ENCODE results near the gene SGK1.
"Not testable (repeated sequence)": the region's sequence is repeated elsewhere in the genome, so short reads cannot be mapped to it uniquely, and the experiment has no call there.

SGK1 gene

DNA sequence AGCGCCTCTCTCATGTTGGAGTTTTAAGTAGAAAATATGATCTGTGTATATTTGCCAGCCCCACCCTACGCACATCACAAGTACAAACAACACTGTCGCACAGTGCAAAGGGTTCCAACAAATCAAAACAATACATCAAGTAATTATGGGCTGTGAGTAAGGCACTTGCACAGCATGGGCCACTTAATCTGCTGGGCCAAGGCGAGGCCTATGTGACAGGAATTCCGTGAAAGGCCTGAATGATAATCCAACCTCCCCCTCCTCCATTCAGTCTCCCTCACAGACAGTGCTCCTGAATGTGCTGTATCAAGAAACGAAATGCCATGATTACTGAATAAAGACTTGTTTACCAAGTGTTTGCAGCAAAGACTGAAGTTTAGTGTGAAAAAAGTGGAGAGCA, 135.4 kb downstream of the SGK1 start:
- no peaks in the 10 kb centered on the region for H3K79me2 ChIP-seq (ENCODE audit: low read length)
- H3K36me3 ChIP-seq (replicated peaks; ENCODE audit: low read depth, low read length) = no peaks in the 10 kb centered on the region
- H3K9ac ChIP-seq (ENCODE audit: low read length) = no peak overlapping the region
- H2AFZ ChIP-seq (ENCODE audit: low read depth, low read length) = no peak overlapping the region
- no peaks in the 10 kb centered on the region for H3K9me3 ChIP-seq (ENCODE audit: insufficient read depth, low read length)
- no peak overlapping the region for H3K27ac ChIP-seq (ENCODE audit: low read length)
- no peak overlapping the region for H3K4me2 ChIP-seq (ENCODE audit: low read length)
- H3K4me3 ChIP-seq (ENCODE audit: low read length) = no peak overlapping the region
- H3K4me1 ChIP-seq (ENCODE audit: low read length) = peaks cover 12% of the 10 kb centered on the region
- TF ChIP-seq EZH2phosphoT487 (IDR thresholded peaks at IDR 0.05; ENCODE audit: low read depth) = no peak
- TF ChIP-seq, protein P1, sequence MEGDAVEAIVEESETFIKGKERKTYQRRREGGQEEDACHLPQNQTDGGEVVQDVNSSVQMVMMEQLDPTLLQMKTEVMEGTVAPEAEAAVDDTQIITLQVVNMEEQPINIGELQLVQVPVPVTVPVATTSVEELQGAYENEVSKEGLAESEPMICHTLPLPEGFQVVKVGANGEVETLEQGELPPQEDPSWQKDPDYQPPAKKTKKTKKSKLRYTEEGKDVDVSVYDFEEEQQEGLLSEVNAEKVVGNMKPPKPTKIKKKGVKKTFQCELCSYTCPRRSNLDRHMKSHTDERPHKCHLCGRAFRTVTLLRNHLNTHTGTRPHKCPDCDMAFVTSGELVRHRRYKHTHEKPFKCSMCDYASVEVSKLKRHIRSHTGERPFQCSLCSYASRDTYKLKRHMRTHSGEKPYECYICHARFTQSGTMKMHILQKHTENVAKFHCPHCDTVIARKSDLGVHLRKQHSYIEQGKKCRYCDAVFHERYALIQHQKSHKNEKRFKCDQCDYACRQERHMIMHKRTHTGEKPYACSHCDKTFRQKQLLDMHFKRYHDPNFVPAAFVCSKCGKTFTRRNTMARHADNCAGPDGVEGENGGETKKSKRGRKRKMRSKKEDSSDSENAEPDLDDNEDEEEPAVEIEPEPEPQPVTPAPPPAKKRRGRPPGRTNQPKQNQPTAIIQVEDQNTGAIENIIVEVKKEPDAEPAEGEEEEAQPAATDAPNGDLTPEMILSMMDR (IDR thresholded peaks at IDR 0.05; ENCODE audit: low read depth, low read length) = no peak
- no peaks in the 10 kb centered on the region for H4K20me1 ChIP-seq (ENCODE audit: insufficient read depth, low read length)
- no peaks in the 10 kb centered on the region for H3K27me3 ChIP-seq (ENCODE audit: low read depth, low read length)

DNA sequence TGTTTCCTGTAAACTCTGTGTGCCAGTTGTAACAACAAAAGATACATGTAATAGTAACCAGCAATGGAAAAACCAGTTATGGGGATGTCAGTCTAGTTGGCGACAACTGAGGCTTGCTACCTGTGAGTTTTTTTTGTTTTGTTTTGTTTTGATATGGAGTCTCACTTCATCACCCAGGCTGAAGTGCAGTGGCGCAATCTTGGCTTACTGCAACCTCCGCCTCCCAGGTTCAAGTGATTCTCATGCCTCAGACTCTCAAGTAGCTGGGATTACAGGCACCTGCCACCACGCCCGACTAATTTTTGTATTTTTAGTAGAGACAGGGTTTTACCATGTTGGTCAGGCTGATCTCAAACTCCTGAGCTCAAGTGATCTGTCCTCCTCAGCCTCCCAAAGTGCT, 136.2 kb downstream of the SGK1 start:
- H2AFZ ChIP-seq (ENCODE audit: low read depth, low read length); H3K9me3 ChIP-seq (ENCODE audit: insufficient read depth, low read length); H3K36me3 ChIP-seq (replicated peaks; ENCODE audit: low read depth, low read length); H3K79me2 ChIP-seq (ENCODE audit: low read length); H3K4me3 ChIP-seq (ENCODE audit: low read length); H4K20me1 ChIP-seq (ENCODE audit: insufficient read depth, low read length); H3K9ac ChIP-seq (ENCODE audit: low read length); H3K27ac ChIP-seq (ENCODE audit: low read length); H3K4me2 ChIP-seq (ENCODE audit: low read length); H3K27me3 ChIP-seq (ENCODE audit: low read depth, low read length): not testable (repeated sequence)
- peaks cover 18% of the 10 kb centered on the region for H3K4me1 ChIP-seq (ENCODE audit: low read length)

DNA sequence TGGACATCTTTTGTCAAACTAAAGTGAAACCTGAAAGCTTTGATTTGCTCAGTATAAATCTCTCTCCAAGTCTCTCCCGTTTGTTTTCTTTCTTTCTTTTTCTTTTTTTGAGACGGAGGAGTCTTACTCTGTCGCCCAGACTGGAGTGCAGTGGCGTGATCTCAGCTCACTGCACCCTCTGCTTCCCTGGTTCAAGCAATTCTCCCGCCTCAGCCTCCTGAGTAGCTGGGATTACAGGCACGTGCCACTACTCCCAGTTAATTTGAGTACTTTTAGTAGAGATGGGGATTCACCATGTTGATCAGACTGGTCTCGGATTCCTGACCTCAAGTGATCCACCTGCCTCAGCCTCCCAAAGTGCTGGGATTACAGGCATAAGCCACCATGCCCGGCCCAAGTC, 136.7 kb downstream of the SGK1 start:
- not testable (repeated sequence) for H3K9ac ChIP-seq (ENCODE audit: low read length); H3K27me3 ChIP-seq (ENCODE audit: low read depth, low read length); H3K9me3 ChIP-seq (ENCODE audit: insufficient read depth, low read length); H3K4me2 ChIP-seq (ENCODE audit: low read length); H3K79me2 ChIP-seq (ENCODE audit: low read length); H2AFZ ChIP-seq (ENCODE audit: low read depth, low read length); H4K20me1 ChIP-seq (ENCODE audit: insufficient read depth, low read length); H3K27ac ChIP-seq (ENCODE audit: low read length); H3K36me3 ChIP-seq (replicated peaks; ENCODE audit: low read depth, low read length); H3K4me3 ChIP-seq (ENCODE audit: low read length)
- H3K4me1 ChIP-seq (ENCODE audit: low read length) = peaks cover 23% of the 10 kb centered on the region

DNA sequence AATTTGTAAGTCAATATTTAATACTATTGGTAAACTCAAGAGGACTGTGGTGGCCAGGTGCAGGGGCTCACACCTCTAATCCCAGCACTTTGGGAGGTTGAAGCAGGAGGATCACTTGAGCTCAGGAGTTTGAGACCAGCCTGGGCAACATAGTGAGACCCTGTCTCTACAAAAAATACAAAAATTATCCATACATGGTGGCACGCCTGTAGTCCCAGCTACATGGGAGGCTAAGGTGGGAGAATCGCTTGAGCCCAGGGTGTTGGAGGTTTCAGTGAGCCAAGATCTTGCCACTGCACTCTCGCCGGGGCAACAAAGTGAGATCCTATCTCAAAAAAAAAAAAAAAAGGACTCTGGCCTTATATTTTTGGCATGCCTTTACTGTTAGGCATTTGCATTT, 137.4 kb downstream of the SGK1 start:
- not testable (repeated sequence) for H3K9me3 ChIP-seq (ENCODE audit: insufficient read depth, low read length); H3K4me3 ChIP-seq (ENCODE audit: low read length); H4K20me1 ChIP-seq (ENCODE audit: insufficient read depth, low read length); H2AFZ ChIP-seq (ENCODE audit: low read depth, low read length); H3K79me2 ChIP-seq (ENCODE audit: low read length); H3K27ac ChIP-seq (ENCODE audit: low read length); H3K4me2 ChIP-seq (ENCODE audit: low read length); H3K27me3 ChIP-seq (ENCODE audit: low read depth, low read length); H3K9ac ChIP-seq (ENCODE audit: low read length); H3K36me3 ChIP-seq (replicated peaks; ENCODE audit: low read depth, low read length)
- peaks cover 28% of the 10 kb centered on the region for H3K4me1 ChIP-seq (ENCODE audit: low read length)

DNA sequence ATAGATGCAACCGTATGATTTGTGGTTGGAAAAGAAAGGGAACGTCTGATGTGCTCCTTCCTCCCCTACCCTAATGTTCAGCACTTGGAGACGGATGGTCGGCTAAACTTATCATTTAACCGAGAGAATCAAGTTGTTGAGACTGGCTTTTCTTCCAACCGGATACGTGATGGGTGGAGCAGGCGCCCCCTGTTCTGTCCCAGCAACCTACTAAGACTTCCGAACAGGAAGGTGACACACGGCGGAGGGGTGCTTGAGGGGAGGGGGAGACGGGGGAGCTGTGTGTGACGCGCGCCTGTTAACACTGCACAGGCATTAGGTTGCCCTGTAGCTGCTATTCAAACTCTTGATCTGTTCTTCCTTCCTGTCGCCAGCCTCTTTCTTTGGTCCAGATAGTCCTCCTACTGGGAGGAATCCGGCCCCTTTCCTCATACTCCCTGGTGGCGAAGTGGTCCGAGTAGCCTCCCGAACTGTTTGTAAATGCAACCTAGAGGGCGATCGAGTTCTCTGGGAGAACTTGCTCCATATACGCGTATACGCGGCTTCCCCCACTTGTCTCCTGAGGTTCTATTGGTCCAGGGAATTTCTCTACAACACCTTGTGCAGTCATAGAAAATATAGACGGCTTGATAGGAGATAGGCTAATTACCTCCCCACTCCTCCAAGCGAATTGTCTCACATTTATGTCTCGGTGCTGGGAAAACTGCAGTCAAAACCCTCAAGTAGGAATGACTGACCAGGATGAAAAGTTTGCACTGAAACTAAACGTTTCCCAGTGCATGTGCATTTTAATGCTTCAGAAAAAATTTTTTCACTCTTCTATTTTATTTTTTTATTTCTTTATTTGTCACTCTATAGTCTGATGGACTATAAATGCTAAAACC, 139.5 kb downstream of the SGK1 start:
- TF ChIP-seq EZH2phosphoT487 (IDR thresholded peaks at IDR 0.05; ENCODE audit: low read depth) = no peak
- TF ChIP-seq, protein P1 (IDR thresholded peaks at IDR 0.05; ENCODE audit: low read depth, low read length) = peak; percentile 70
- Histone ChIP-seq H3K27me3 (ENCODE audit: low read depth, low read length) (no peaks in the 10 kb centered on the region), H3K79me2 (ENCODE audit: low read length) (peaks cover 13% of the 10 kb centered on the region), H3K4me3 (ENCODE audit: low read length) (peak overlapping the region; percentile 85), H2AFZ (ENCODE audit: low read depth, low read length) (peak overlapping the region; percentile 67; the same call in 1 of the 2 replicates), H3K9ac (ENCODE audit: low read length) (peak overlapping the region; percentile 70), H4K20me1 (ENCODE audit: insufficient read depth, low read length) (peaks cover 5% of the 10 kb centered on the region; the same call in 1 of the 2 replicates), H3K9me3 (ENCODE audit: insufficient read depth, low read length) (no peaks in the 10 kb centered on the region), H3K4me1 (ENCODE audit: low read length) (peaks cover 26% of the 10 kb centered on the region), H3K27ac (ENCODE audit: low read length) (peak overlapping the region; percentile 53), H3K36me3 (replicated peaks; ENCODE audit: low read depth, low read length) (peaks cover 9% of the 10 kb centered on the region), H3K4me2 (ENCODE audit: low read length) (peak overlapping the region; percentile 88)
